ENCODE results near the gene IMMP2L. TPM values are rescaled to one million over a fixed set of nuclear protein-coding genes. Genes with fewer than 3 reads are reported as not detected.
"Not testable (repeated sequence)": the region's sequence is repeated elsewhere in the genome, so short reads cannot be mapped to it uniquely, and the experiment has no call there.

IMMP2L gene
- total RNA-seq, 1 experiment from 2014 or later = 28.7 TPM

GRCh38 chr7:111251365-111251764 lies 310.9 kb downstream of the IMMP2L start:
- in situ Hi-C loops (cut with HindIII; ENCODE audit: low sequenced_read_pairs) = not testable (repeated sequence)

GRCh38 chr7:111249807-111250206 lies 312.5 kb downstream of the IMMP2L start:
- in situ Hi-C loops (cut with HindIII; ENCODE audit: low sequenced_read_pairs); DNase-seq (ENCODE audit: low spot score): not testable (repeated sequence)

More at GRCh38 chr7:111251365-111251764, 310.9 kb downstream of the IMMP2L start:
- DNase-seq (ENCODE audit: low spot score) = not testable (repeated sequence)

GRCh38 chr7:111242141-111242755 lies 320.0 kb downstream of the IMMP2L start:
- no peak for DNase-seq (ENCODE audit: low spot score)
- in situ Hi-C loops (cut with HindIII; ENCODE audit: low sequenced_read_pairs) = no loop called here

GRCh38 chr7:111240371-111240770 lies 321.9 kb downstream of the IMMP2L start:
- in situ Hi-C loops (cut with HindIII; ENCODE audit: low sequenced_read_pairs) = no loop called here
- DNase-seq (ENCODE audit: low spot score) = no peak

- in situ Hi-C loops (cut with HindIII; ENCODE audit: low sequenced_read_pairs) = no loop called here
- DNase-seq (ENCODE audit: low spot score) = no peak
Measured at GRCh38 chr7:111239437-111239836, 322.9 kb downstream of the IMMP2L start.

- DNase-seq (ENCODE audit: low spot score) = no peak
- in situ Hi-C loops (cut with HindIII; ENCODE audit: low sequenced_read_pairs) = no loop called here
Measured at GRCh38 chr7:111238886-111239285, 323.4 kb downstream of the IMMP2L start.

- in situ Hi-C loops (cut with HindIII; ENCODE audit: low sequenced_read_pairs) = no loop called here
- no peak for DNase-seq (ENCODE audit: low spot score)
Measured at GRCh38 chr7:111235709-111236108, 326.6 kb downstream of the IMMP2L start.

- no peak for DNase-seq (ENCODE audit: low spot score)
- in situ Hi-C loops (cut with HindIII; ENCODE audit: low sequenced_read_pairs) = no loop called here
Measured at GRCh38 chr7:111232249-111233084, 329.8 kb downstream of the IMMP2L start.

GRCh38 chr7:111229916-111230315 lies 332.4 kb downstream of the IMMP2L start:
- in situ Hi-C loops (cut with HindIII; ENCODE audit: low sequenced_read_pairs) = no loop called here
- no peak for DNase-seq (ENCODE audit: low spot score)

GRCh38 chr7:111229181-111229740 lies 333.0 kb downstream of the IMMP2L start:
- no peak for DNase-seq (ENCODE audit: low spot score)
- in situ Hi-C loops (cut with HindIII; ENCODE audit: low sequenced_read_pairs) = no loop called here

- in situ Hi-C loops (cut with HindIII; ENCODE audit: low sequenced_read_pairs) = no loop called here
- no peak for DNase-seq (ENCODE audit: low spot score)
Measured at GRCh38 chr7:111228437-111228836, 333.9 kb downstream of the IMMP2L start.

GRCh38 chr7:111226800-111227199 lies 335.5 kb downstream of the IMMP2L start:
- in situ Hi-C loops (cut with HindIII; ENCODE audit: low sequenced_read_pairs) = no loop called here
- DNase-seq (ENCODE audit: low spot score) = no peak

- in situ Hi-C loops (cut with HindIII; ENCODE audit: low sequenced_read_pairs) = no loop called here
- no peak for DNase-seq (ENCODE audit: low spot score)
Measured at GRCh38 chr7:111224354-111225231, 337.7 kb downstream of the IMMP2L start.

- no peak for DNase-seq (ENCODE audit: low spot score)
- in situ Hi-C loops (cut with HindIII; ENCODE audit: low sequenced_read_pairs) = no loop called here
Measured at GRCh38 chr7:111223802-111224253, 338.5 kb downstream of the IMMP2L start.

- no peak for DNase-seq (ENCODE audit: low spot score)
- in situ Hi-C loops (cut with HindIII; ENCODE audit: low sequenced_read_pairs) = no loop called here
Measured at GRCh38 chr7:111215550-111215949, 346.7 kb downstream of the IMMP2L start.

GRCh38 chr7:111212857-111213523 lies 349.3 kb downstream of the IMMP2L start:
- no peak for DNase-seq (ENCODE audit: low spot score)
- in situ Hi-C loops (cut with HindIII; ENCODE audit: low sequenced_read_pairs) = no loop called here

GRCh38 chr7:111210996-111211395 lies 351.3 kb downstream of the IMMP2L start:
- in situ Hi-C loops (cut with HindIII; ENCODE audit: low sequenced_read_pairs) = no loop called here
- no peak for DNase-seq (ENCODE audit: low spot score)

- no peak for DNase-seq (ENCODE audit: low spot score)
- in situ Hi-C loops (cut with HindIII; ENCODE audit: low sequenced_read_pairs) = no loop called here
Measured at GRCh38 chr7:111210043-111210442, 352.2 kb downstream of the IMMP2L start.

GRCh38 chr7:111205251-111205650 lies 357.0 kb downstream of the IMMP2L start:
- DNase-seq (ENCODE audit: low spot score) = no peak
- in situ Hi-C loops (cut with HindIII; ENCODE audit: low sequenced_read_pairs) = no loop called here
